WTC11 (cell line): ENCODE data around the gene NPAS3. TPM values are rescaled to one million over a fixed set of nuclear protein-coding genes. Genes with fewer than 3 reads are reported as not detected.
"Not testable (repeated sequence)": the region's sequence is repeated elsewhere in the genome, so short reads cannot be mapped to it uniquely, and the experiment has no call there.

ENCODE experiments used
- ATAC-seq: fragments of 200-7000 bp; cut with Tn5 transposase; 2 replicates; pipeline ENCODE4 v1.10.0; 2021; ENCODE audit warnings: mild to moderate bottlenecking, moderate library complexity
- CTCF ChIA-PET: fragments of 300-600 bp; sonication (Branson Sonifier 250); formaldehyde crosslinking; loops from one replicate; lab custom pipeline; 2021; ENCODE audit warnings: antibody characterized with exemption; lab: Charles Lee
- POLR2A ChIA-PET: fragments of 350-600 bp; sonication (Branson Sonifier 250); formaldehyde crosslinking; loops from one replicate; lab custom pipeline; 2021; ENCODE audit warnings: antibody characterized with exemption; lab: Charles Lee
- DNase-seq: peaks from one replicate; pipeline ENCODE4 v3.0.0; 2021; ENCODE audit warnings: low spot score
- H3K27ac Mint-ChIP-seq: 2 replicates; pipeline ENCODE4 v1.8.0; 2021; ENCODE audit warnings: mixed read lengths
- H3K27me3 Mint-ChIP-seq: 2 replicates; pipeline ENCODE4 v1.8.0; 2021; ENCODE audit warnings: low read depth, mild to moderate bottlenecking, moderate library complexity, mixed read lengths
- H3K36me3 Mint-ChIP-seq: 2 replicates; pipeline ENCODE4 v1.8.0; 2021; ENCODE audit warnings: mixed read lengths
- H3K4me1 Mint-ChIP-seq: 2 replicates; pipeline ENCODE4 v1.8.0; 2022; ENCODE audit warnings: mixed read lengths
- H3K4me3 Mint-ChIP-seq: 2 replicates; pipeline ENCODE4 v1.8.0; 2021; ENCODE audit warnings: mild to moderate bottlenecking, moderate library complexity, mixed read lengths
- H3K9me3 Mint-ChIP-seq: 2 replicates; pipeline ENCODE4 v1.8.0; 2021; ENCODE audit warnings: mixed read lengths
- AFF4 ChIP-seq: sonication (generic); formaldehyde crosslinking; IDR thresholded peaks from 2 replicates; pipeline ENCODE4 v1.8.1; 2023; ENCODE audit warnings: mild to moderate bottlenecking, missing genetic modification reagents, borderline replicate concordance
- E2F1 ChIP-seq: sonication (generic); formaldehyde crosslinking; IDR thresholded peaks from 2 replicates; pipeline ENCODE4 v1.8.0; 2022; ENCODE audit warnings: mild to moderate bottlenecking, missing genetic modification reagents
- ELF4 ChIP-seq: sonication (generic); formaldehyde crosslinking; IDR thresholded peaks from 2 replicates; pipeline ENCODE4 v1.8.1; 2022; ENCODE audit warnings: low read depth, mild to moderate bottlenecking, moderate library complexity, missing genetic modification reagents
- EMX1 ChIP-seq: fragments of 250-450 bp; sonication (Bioruptor Pico); IDR thresholded peaks from 2 replicates; pipeline ENCODE4 v1.8.0; 2021; ENCODE audit warnings: mild to moderate bottlenecking
- ETV6 ChIP-seq: sonication (generic); formaldehyde crosslinking; IDR thresholded peaks from 2 replicates; pipeline ENCODE4 v1.8.1; 2022; ENCODE audit warnings: mild to moderate bottlenecking, missing genetic modification reagents
- FOXJ3 ChIP-seq: sonication (generic); formaldehyde crosslinking; IDR thresholded peaks from 2 replicates; pipeline ENCODE4 v1.9.0; 2021; ENCODE audit warnings: missing genetic modification reagents, mild to moderate bottlenecking, borderline replicate concordance
- PRRX2 ChIP-seq: fragments of 250-450 bp; sonication (Bioruptor Pico); IDR thresholded peaks from 2 replicates; pipeline ENCODE4 v1.8.0; 2021; ENCODE audit warnings: mild to moderate bottlenecking
- RORB ChIP-seq: fragments of 250-450 bp; sonication (Bioruptor Pico); IDR thresholded peaks from 2 replicates; pipeline ENCODE4 v1.9.0; 2021; ENCODE audit warnings: mild to moderate bottlenecking
- SP1 ChIP-seq: sonication (generic); formaldehyde crosslinking; conservative IDR thresholded peaks from 2 replicates; pipeline ENCODE4 v1.8.1; 2022; ENCODE audit warnings: missing genetic modification reagents
- TP53 ChIP-seq: sonication (generic); formaldehyde crosslinking; IDR thresholded peaks from 2 replicates; pipeline ENCODE4 v1.8.1; 2023; ENCODE audit warnings: mild to moderate bottlenecking, missing genetic modification reagents
- ZNF121 ChIP-seq: sonication (generic); formaldehyde crosslinking; IDR thresholded peaks from 2 replicates; pipeline ENCODE4 v1.8.0; 2023; ENCODE audit warnings: missing genetic modification reagents
- ZNF281 ChIP-seq: sonication (generic); formaldehyde crosslinking; IDR thresholded peaks from 2 replicates; pipeline ENCODE4 v1.8.0; 2023; ENCODE audit warnings: mild to moderate bottlenecking, missing genetic modification reagents
- ZNF423 ChIP-seq: fragments of 250-450 bp; sonication (Bioruptor Pico); IDR thresholded peaks from 2 replicates; pipeline ENCODE4 v2.1.2; 2022; ENCODE audit warnings: mild to moderate bottlenecking, moderate library complexity
- total RNA-seq: library from RNA; stranded (reverse); gene quantifications from 3 replicates; pipeline ENCODE4 v1.2.3, GENCODE V29; 2021
- TF ChIP-seq, protein P1 (sequence below): sonication (generic); formaldehyde crosslinking; IDR thresholded peaks from 2 replicates; pipeline ENCODE4 v1.8.1; 2023; ENCODE audit warnings: mild to moderate bottlenecking, missing genetic modification reagents
- TF ChIP-seq, protein P2 (sequence below): sonication (generic); formaldehyde crosslinking; IDR thresholded peaks from 2 replicates; pipeline ENCODE4 v1.8.0; 2023; ENCODE audit warnings: missing genetic modification reagents, mild to moderate bottlenecking, borderline replicate concordance
- TF ChIP-seq, protein P3 (sequence below): sonication (generic); formaldehyde crosslinking; IDR thresholded peaks from 2 replicates; pipeline ENCODE4 v1.8.1; 2022; ENCODE audit warnings: missing genetic modification reagents, borderline replicate concordance
- TF ChIP-seq, protein P4 (sequence below): sonication (generic); formaldehyde crosslinking; conservative IDR thresholded peaks from 2 replicates; pipeline ENCODE4 v1.8.1; 2022; ENCODE audit warnings: mild to moderate bottlenecking, missing genetic modification reagents

Gene NPAS3
- total RNA-seq, 1 experiment from 2014 or later, result 3.2 TPM

DNA sequence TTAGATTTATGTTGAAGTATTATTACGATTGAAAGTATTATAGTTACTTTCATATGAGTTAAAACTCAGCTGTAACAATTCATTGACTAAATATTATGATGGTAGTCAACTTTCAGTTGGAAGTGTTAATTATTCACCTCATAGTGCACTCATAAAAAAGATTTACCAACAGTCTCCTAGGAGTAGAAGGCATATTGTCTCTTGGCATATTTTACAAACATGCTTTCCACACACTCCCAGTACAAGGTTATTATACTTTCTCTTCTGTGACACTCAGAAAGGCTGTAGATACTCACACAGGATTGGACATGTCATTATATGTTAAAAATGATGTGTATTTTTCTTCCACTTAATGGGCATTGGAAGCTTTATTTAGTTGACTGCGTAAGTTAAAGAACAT, 147.1 kb downstream of the NPAS3 start:
- ATAC-seq (no peak), DNase-seq (no peak)
- H3K4me1 Mint-ChIP-seq, result no peaks in the 10 kb centered on the region
- no peak overlapping the region for H3K4me3 Mint-ChIP-seq
- H3K27me3 Mint-ChIP-seq, result peaks cover 5% of the 10 kb centered on the region; the same call in 1 of the 2 replicates
- POLR2A ChIA-PET, result no interaction called here
- peaks cover 36% of the 10 kb centered on the region for H3K36me3 Mint-ChIP-seq
- CTCF ChIA-PET, result no interaction called here
- H3K27ac Mint-ChIP-seq, result no peak overlapping the region
- TF ChIP-seq FOXJ3 (CRISPR knock-in tag) (no peak), ZNF281 (CRISPR knock-in tag) (no peak), ZNF423 (CRISPR knock-in tag) (no peak), E2F1 (CRISPR knock-in tag) (no peak), SP1 (CRISPR knock-in tag) (no peak), ZNF121 (no peak), ETV6 (no peak)
- TF ChIP-seq, protein P1, sequence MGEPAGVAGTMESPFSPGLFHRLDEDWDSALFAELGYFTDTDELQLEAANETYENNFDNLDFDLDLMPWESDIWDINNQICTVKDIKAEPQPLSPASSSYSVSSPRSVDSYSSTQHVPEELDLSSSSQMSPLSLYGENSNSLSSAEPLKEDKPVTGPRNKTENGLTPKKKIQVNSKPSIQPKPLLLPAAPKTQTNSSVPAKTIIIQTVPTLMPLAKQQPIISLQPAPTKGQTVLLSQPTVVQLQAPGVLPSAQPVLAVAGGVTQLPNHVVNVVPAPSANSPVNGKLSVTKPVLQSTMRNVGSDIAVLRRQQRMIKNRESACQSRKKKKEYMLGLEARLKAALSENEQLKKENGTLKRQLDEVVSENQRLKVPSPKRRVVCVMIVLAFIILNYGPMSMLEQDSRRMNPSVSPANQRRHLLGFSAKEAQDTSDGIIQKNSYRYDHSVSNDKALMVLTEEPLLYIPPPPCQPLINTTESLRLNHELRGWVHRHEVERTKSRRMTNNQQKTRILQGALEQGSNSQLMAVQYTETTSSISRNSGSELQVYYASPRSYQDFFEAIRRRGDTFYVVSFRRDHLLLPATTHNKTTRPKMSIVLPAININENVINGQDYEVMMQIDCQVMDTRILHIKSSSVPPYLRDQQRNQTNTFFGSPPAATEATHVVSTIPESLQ (CRISPR knock-in tag), result no peak
- TF ChIP-seq, protein P2, sequence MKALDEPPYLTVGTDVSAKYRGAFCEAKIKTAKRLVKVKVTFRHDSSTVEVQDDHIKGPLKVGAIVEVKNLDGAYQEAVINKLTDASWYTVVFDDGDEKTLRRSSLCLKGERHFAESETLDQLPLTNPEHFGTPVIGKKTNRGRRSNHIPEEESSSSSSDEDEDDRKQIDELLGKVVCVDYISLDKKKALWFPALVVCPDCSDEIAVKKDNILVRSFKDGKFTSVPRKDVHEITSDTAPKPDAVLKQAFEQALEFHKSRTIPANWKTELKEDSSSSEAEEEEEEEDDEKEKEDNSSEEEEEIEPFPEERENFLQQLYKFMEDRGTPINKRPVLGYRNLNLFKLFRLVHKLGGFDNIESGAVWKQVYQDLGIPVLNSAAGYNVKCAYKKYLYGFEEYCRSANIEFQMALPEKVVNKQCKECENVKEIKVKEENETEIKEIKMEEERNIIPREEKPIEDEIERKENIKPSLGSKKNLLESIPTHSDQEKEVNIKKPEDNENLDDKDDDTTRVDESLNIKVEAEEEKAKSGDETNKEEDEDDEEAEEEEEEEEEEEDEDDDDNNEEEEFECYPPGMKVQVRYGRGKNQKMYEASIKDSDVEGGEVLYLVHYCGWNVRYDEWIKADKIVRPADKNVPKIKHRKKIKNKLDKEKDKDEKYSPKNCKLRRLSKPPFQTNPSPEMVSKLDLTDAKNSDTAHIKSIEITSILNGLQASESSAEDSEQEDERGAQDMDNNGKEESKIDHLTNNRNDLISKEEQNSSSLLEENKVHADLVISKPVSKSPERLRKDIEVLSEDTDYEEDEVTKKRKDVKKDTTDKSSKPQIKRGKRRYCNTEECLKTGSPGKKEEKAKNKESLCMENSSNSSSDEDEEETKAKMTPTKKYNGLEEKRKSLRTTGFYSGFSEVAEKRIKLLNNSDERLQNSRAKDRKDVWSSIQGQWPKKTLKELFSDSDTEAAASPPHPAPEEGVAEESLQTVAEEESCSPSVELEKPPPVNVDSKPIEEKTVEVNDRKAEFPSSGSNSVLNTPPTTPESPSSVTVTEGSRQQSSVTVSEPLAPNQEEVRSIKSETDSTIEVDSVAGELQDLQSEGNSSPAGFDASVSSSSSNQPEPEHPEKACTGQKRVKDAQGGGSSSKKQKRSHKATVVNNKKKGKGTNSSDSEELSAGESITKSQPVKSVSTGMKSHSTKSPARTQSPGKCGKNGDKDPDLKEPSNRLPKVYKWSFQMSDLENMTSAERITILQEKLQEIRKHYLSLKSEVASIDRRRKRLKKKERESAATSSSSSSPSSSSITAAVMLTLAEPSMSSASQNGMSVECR (CRISPR knock-in tag), result no peak
- peaks cover 50% of the 10 kb centered on the region for H3K9me3 Mint-ChIP-seq

DNA sequence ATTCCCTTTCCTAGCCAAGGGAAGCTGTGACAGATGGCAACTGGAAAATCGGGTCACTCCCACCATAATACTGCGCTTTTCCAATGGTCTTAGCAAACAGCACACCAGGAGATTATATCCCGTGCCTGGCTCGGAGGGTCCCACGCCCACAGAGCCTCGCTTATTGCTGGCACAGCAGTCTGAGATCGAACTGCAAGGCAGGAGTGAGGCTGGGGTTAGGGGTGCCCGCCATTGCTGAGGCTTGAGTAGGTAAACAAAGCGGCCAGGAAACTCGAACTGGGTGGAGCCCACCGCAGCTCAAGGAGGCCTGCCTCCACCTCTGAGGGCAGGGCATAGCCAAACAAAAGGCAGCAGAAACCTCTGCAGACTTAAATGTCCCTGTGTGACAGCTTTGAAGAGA, 149.6 kb downstream of the NPAS3 start:
- H3K36me3 Mint-ChIP-seq, result peaks cover 53% of the 10 kb centered on the region
- ATAC-seq, POLR2A ChIA-PET, H3K27ac Mint-ChIP-seq, DNase-seq, H3K4me1 Mint-ChIP-seq, H3K4me3 Mint-ChIP-seq, H3K27me3 Mint-ChIP-seq, CTCF ChIA-PET: not testable (repeated sequence)
- peaks cover 69% of the 10 kb centered on the region for H3K9me3 Mint-ChIP-seq

GRCh38 chr14:33098016-33098415, 159.3 kb downstream of the NPAS3 start:
- peaks cover 17% of the 10 kb centered on the region for H3K9me3 Mint-ChIP-seq
- no peaks in the 10 kb centered on the region for H3K4me1 Mint-ChIP-seq
- no peak overlapping the region for H3K27ac Mint-ChIP-seq
- no peak for DNase-seq
- POLR2A ChIA-PET, result no interaction called here
- no peak overlapping the region for H3K4me3 Mint-ChIP-seq
- no peaks in the 10 kb centered on the region for H3K27me3 Mint-ChIP-seq
- CTCF ChIA-PET, result no interaction called here
- no peak for ATAC-seq
- peaks cover 8% of the 10 kb centered on the region for H3K36me3 Mint-ChIP-seq
- TF ChIP-seq, protein P3, sequence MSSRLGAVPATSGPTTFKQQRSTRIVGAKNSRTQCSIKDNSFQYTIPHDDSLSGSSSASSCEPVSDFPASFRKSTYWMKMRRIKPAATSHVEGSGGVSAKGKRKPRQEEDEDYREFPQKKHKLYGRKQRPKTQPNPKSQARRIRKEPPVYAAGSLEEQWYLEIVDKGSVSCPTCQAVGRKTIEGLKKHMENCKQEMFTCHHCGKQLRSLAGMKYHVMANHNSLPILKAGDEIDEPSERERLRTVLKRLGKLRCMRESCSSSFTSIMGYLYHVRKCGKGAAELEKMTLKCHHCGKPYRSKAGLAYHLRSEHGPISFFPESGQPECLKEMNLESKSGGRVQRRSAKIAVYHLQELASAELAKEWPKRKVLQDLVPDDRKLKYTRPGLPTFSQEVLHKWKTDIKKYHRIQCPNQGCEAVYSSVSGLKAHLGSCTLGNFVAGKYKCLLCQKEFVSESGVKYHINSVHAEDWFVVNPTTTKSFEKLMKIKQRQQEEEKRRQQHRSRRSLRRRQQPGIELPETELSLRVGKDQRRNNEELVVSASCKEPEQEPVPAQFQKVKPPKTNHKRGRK, result no peak
- no peak for TF ChIP-seq AFF4
- TF ChIP-seq PRRX2 (CRISPR knock-in tag), result no peak
- TF ChIP-seq, protein P4, sequence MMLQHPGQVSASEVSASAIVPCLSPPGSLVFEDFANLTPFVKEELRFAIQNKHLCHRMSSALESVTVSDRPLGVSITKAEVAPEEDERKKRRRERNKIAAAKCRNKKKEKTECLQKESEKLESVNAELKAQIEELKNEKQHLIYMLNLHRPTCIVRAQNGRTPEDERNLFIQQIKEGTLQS (CRISPR knock-in tag), result no peak
- TF ChIP-seq TP53, result no peak
- no peak for TF ChIP-seq RORB
- TF ChIP-seq ZNF121, result no peak
- TF ChIP-seq ELF4 (CRISPR knock-in tag), result no peak
- TF ChIP-seq EMX1 (CRISPR knock-in tag), result no peak
